Thymus (tissue), 11 donors: ENCODE measurements around the gene CFAP90. TPM values are rescaled to one million over a fixed set of nuclear protein-coding genes. Genes with fewer than 3 reads are reported as not detected.

Source experiments
- DNase-seq, 9 donors: peaks; one replicate each; pipeline ENCODE4 v3.0.0-alpha.2; 2013; ENCODE audit warnings: low spot score in 9 of 9, low read depth in 6 of 9, missing footprints in 1 of 9
- H3K27ac ChIP-seq, 2 donors: one replicate each; pipeline ENCODE4 v1.5.1; 2013; ENCODE audit warnings: control low read depth in 1 of 2, low read depth in 1 of 2, low read length in 1 of 2, mild to moderate bottlenecking in 1 of 2, moderate library complexity in 1 of 2
- H3K27me3 ChIP-seq, 2 donors: one replicate each; pipeline ENCODE4 v1.5.1; 2013; ENCODE audit warnings: low read length in 1 of 2; ENCODE audit not compliant: control insufficient read depth in 2 of 2, insufficient read depth in 1 of 2
- H3K36me3 ChIP-seq, 2 donors: one replicate each; pipeline ENCODE4 v1.5.1; 2013; ENCODE audit warnings: low read length in 1 of 2, mild to moderate bottlenecking in 1 of 2, moderate library complexity in 1 of 2; ENCODE audit not compliant: control insufficient read depth in 2 of 2, insufficient read depth in 2 of 2
- H3K4me1 ChIP-seq, 2 donors: one replicate each; pipeline ENCODE4 v1.5.1; 2013; ENCODE audit warnings: low read length in 2 of 2; ENCODE audit not compliant: control insufficient read depth in 2 of 2, insufficient read depth in 2 of 2
- H3K4me3 ChIP-seq, 2 donors: one replicate each; pipeline ENCODE4 v1.5.1; 2013; ENCODE audit warnings: low read length in 2 of 2, control low read depth in 1 of 2, mild to moderate bottlenecking in 1 of 2
- H3K9me3 ChIP-seq, 2 donors: one replicate each; pipeline ENCODE4 v1.5.1; 2013; ENCODE audit warnings: low read length in 1 of 2, mild to moderate bottlenecking in 1 of 2; ENCODE audit not compliant: control insufficient read depth in 2 of 2, insufficient read depth in 1 of 2
- WGBS: extraction: QIAGEN DNeasy Blood & Tissue Kit; methylation state at CpG from one replicate; pipeline ENCODE4 v1.1.7; 2013; 5-methylcytosine and 5-hydroxymethylcytosine counted together
- polyA plus RNA-seq: library from polyadenylated mRNA; stranded (reverse); fragments of 200-250 nt; gene quantifications from one replicate; pipeline ENCODE4 v1.2.3, GENCODE V29; 2013
- total RNA-seq: library from RNA; stranded (reverse); fragments of 120-200 nt; gene quantifications from one replicate; pipeline ENCODE4 v1.2.4, GENCODE V29; 2013
- donor health status: healthy.

The CFAP90 gene
- total and polyA plus RNA-seq, 2 donors = 0.76 to 1.2 TPM

DNA sequence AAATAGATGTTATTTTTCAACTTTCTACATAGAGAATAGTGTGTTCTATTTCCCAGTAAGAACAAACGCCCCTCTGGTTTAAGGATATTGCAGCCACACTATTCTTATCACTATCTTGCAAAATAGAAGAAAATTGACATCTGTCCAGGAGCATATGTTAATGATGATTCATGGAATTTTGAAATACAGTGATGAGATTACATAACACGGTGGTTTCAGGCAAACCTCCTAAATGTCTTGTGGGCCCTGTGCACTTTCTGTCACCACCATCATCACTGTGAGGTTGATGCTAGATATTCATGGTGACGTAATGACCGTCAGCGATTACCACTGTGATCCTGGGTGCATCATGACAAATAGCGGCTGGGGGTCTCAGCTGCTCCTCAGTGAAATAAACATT, 48.1 kb downstream of the CFAP90 start:
- Histone ChIP-seq H3K4me1 (no peaks in the 10 kb centered on the region), H3K27me3 (no peaks in the 10 kb centered on the region), H3K4me3 (no peak overlapping the region), H3K9me3 (no peaks in the 10 kb centered on the region), H3K36me3 (no peaks in the 10 kb centered on the region), H3K27ac (no peak overlapping the region)
- DNase-seq = no peak
- 91% methylated on average over 6 of the region's 6 CpGs for WGBS

DNA sequence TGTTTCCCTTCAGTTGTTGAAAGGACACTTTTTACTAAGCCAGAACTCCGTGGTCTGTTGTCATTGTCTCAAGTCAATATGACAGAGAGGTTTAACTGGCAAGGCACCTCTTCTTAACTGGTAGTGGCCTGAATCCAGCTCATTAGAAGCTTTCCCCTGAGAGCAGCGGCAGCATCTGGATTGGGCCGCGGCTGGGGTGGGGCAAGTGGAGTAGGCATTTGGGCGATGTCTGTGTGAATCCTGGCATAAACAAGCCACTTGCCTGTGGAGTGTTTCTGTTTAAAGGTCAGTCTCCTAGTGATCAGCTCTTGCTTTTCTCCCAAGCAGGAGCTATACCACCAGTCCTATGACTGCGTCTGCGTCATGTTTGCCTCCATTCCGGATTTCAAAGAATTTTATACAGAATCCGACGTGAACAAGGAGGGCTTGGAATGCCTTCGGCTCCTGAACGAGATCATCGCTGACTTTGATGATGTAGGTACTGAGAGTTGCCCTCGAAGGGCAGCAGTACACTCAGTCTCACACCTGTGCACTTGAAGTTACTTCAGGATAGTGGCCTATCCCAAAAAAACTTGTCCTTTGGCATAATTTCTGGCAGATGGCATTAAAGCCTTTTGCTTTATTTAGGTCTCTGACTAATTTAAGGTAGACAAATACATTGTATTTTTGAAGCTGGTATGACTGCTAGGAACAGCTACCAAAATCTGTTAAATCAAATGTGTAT, 48.9 kb downstream of the CFAP90 start:
- no peaks in the 10 kb centered on the region for H3K9me3 ChIP-seq
- no peak for DNase-seq
- no peaks in the 10 kb centered on the region for H3K4me1 ChIP-seq
- no peak overlapping the region for H3K27ac ChIP-seq
- no peak overlapping the region for H3K4me3 ChIP-seq
- 92% methylated on average over 14 of the region's 14 CpGs for WGBS
- H3K27me3 ChIP-seq = no peaks in the 10 kb centered on the region
- no peaks in the 10 kb centered on the region for H3K36me3 ChIP-seq

GRCh38 chr5:7795306-7795705, 55.6 kb downstream of the CFAP90 start:
- Histone ChIP-seq H3K9me3 (no peaks in the 10 kb centered on the region), H3K27ac (no peak overlapping the region), H3K36me3 (no peaks in the 10 kb centered on the region), H3K4me3 (no peak overlapping the region), H3K27me3 (no peaks in the 10 kb centered on the region), H3K4me1 (no peaks in the 10 kb centered on the region)
- WGBS = 88% methylated on average over 3 of the region's 3 CpGs
- DNase-seq = no peak

DNA sequence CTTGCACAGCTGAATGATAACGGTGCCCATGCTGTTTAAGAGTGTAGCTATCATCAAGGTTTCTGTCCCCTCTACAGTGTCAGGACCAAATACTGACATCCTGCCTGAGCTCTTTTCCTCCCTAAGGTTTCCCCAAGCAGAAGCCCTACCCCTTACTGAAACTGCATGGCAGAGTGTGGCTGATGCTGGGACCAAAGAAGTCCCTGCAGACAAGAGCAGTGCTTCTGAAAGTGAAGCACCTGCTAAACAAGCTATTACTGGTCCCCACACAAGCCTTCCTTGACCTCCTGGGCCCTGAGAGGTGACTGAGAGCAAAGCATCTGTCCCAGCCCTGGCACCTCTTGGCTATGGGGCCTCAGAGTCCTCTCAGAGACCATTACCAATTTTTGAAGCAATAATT, 56.1 kb downstream of the CFAP90 start:
- H3K9me3 ChIP-seq = no peaks in the 10 kb centered on the region

DNA sequence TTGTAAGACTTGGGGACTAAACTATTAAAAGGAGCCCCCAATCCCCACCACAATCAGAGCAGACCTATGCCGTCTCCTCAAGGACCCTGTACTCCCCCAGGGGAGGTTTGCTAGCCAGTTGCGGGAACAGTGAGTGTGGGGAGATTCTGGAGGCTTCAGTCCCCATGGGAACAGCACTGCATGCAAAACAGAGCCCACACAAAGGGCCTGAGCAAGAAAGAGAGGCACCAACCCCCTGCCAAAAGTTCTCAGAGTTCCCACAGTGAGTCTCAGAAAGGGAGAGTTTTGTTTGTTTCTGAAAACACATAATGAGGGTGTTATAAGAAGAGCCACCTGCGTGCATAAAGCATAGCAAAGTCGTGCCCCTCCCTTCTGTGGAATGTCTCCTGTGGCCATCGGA, 56.6 kb downstream of the CFAP90 start:
- Histone ChIP-seq H3K36me3 (no peaks in the 10 kb centered on the region), H3K4me3 (no peak overlapping the region), H3K9me3 (no peaks in the 10 kb centered on the region), H3K4me1 (no peaks in the 10 kb centered on the region), H3K27ac (no peak overlapping the region), H3K27me3 (no peaks in the 10 kb centered on the region)
- WGBS = 79% methylated on average over 5 of the region's 5 CpGs
- no peak for DNase-seq

More for the DNA sequence above, 56.1 kb downstream of the CFAP90 start:
- H3K4me3 ChIP-seq = no peak overlapping the region
- 93% methylated on average over 1 of the region's 1 CpG for WGBS
- DNase-seq = no peak
- no peaks in the 10 kb centered on the region for H3K27me3 ChIP-seq
- no peaks in the 10 kb centered on the region for H3K4me1 ChIP-seq
- no peaks in the 10 kb centered on the region for H3K36me3 ChIP-seq
- no peak overlapping the region for H3K27ac ChIP-seq

GRCh38 chr5:7793895-7794294, 57.0 kb downstream of the CFAP90 start:
- Histone ChIP-seq H3K36me3 (no peaks in the 10 kb centered on the region), H3K4me3 (no peak overlapping the region), H3K27ac (no peak overlapping the region), H3K27me3 (no peaks in the 10 kb centered on the region), H3K9me3 (no peaks in the 10 kb centered on the region), H3K4me1 (no peaks in the 10 kb centered on the region)
- DNase-seq = no peak
- WGBS = 91% methylated on average over 5 of the region's 5 CpGs

- Histone ChIP-seq H3K9me3 (no peaks in the 10 kb centered on the region), H3K27me3 (peaks cover 0 to 2% of the 10 kb centered on the region in 2 donors), H3K4me3 (no peak overlapping the region), H3K27ac (no peak overlapping the region), H3K36me3 (no peaks in the 10 kb centered on the region), H3K4me1 (no peaks in the 10 kb centered on the region)
- 94% methylated on average over 7 of the region's 7 CpGs for WGBS
- no peak for DNase-seq
Observed at GRCh38 chr5:7789567-7789966, 61.4 kb downstream of the CFAP90 start.

- Histone ChIP-seq H3K4me1 (no peaks in the 10 kb centered on the region), H3K4me3 (no peak overlapping the region), H3K27me3 (peaks cover 0 to 2% of the 10 kb centered on the region in 2 donors), H3K36me3 (no peaks in the 10 kb centered on the region), H3K9me3 (no peaks in the 10 kb centered on the region), H3K27ac (no peak overlapping the region)
- DNase-seq = no peak
- 97% methylated on average over 3 of the region's 3 CpGs for WGBS
Observed at GRCh38 chr5:7787770-7788169, 63.2 kb downstream of the CFAP90 start.

- DNase-seq = no peak
- 84% methylated on average over 4 of the region's 4 CpGs for WGBS
- no peaks in the 10 kb centered on the region for H3K4me1 ChIP-seq
Observed at GRCh38 chr5:7784683-7785380, 66.1 kb downstream of the CFAP90 start.

More at GRCh38 chr5:7784683-7785380, 66.1 kb downstream of the CFAP90 start:
- H3K27ac ChIP-seq = no peak overlapping the region
- no peaks in the 10 kb centered on the region for H3K9me3 ChIP-seq
- no peaks in the 10 kb centered on the region for H3K36me3 ChIP-seq
- peaks cover 0 to 2% of the 10 kb centered on the region in 2 donors for H3K27me3 ChIP-seq
- H3K4me3 ChIP-seq = no peak overlapping the region
